ENCODE results near the gene MEG3.

The MEG3 gene

DNA sequence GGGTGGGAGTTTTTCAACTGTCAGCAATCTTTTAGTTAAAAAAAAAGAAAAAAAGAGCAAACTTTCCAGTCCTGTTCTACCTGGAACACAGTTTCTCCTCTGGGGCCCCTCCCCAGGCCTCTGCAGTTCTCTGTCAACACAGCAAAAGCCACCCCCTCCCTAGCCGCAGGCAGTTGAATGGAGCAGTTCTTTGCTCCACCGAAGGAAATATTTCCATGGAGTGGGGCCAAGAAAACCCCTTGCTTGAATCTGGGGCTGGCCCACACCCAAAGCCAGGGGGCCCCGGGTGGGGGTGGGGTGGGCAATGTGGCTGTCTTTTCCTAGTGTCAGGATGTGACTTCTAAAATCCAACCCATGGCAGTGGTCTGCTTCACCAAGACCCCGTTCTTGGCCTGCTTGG, 5.0 kb upstream of the MEG3 start:
- DNase-seq (ENCODE audit: extremely low spot score): no peak
- ChIA-PET POLR2A (no interaction called here), CTCF (interaction anchor here (0.7 kb wide), 1 partner anchor 7 kb away, joined by 3 read pairs; no protein-coding TSS in a partner anchor)
- no peak for TF ChIP-seq PKNOX1 (IDR thresholded peaks at IDR 0.05)
- no peak for TF ChIP-seq ARNT (IDR thresholded peaks at IDR 0.05)
- no peak for TF ChIP-seq FOXA1 (IDR thresholded peaks at IDR 0.05)
- TF ChIP-seq ELF4 (IDR thresholded peaks at IDR 0.05): no peak
- no peak for TF ChIP-seq CTBP1 (IDR thresholded peaks at IDR 0.05; ENCODE audit: borderline replicate concordance)

GRCh38 chr14:100822013-100822412, 3.9 kb upstream of the MEG3 start:
- CTCF ChIA-PET: no interaction called here
- DNase-seq (ENCODE audit: extremely low spot score): no peak
- no peak for TF ChIP-seq FOXM1 (IDR thresholded peaks at IDR 0.05; ENCODE audit: borderline replicate concordance)
- TF ChIP-seq PKNOX1 (IDR thresholded peaks at IDR 0.05): no peak
- TF ChIP-seq SP1 (IDR thresholded peaks at IDR 0.05): no peak
- TF ChIP-seq ZNF384 (IDR thresholded peaks at IDR 0.05): no peak
- no peak for TF ChIP-seq FOXA1 (IDR thresholded peaks at IDR 0.05)
- TF ChIP-seq FOXK2 (IDR thresholded peaks at IDR 0.05): no peak
- TF ChIP-seq ARNT (IDR thresholded peaks at IDR 0.05): no peak
- TF ChIP-seq SUZ12 (IDR thresholded peaks at IDR 0.05): no peak
- no peak for TF ChIP-seq LEF1 (IDR thresholded peaks at IDR 0.05; ENCODE audit: borderline replicate concordance)
- TF ChIP-seq HDGF (IDR thresholded peaks at IDR 0.05; ENCODE audit: borderline replicate concordance): no peak
- no peak for TF ChIP-seq TARDBP (IDR thresholded peaks at IDR 0.05)
- TF ChIP-seq NFRKB (IDR thresholded peaks at IDR 0.05): no peak
- TF ChIP-seq ELF4 (IDR thresholded peaks at IDR 0.05): no peak
- no peak for TF ChIP-seq BHLHE40 (IDR thresholded peaks at IDR 0.05; ENCODE audit: borderline replicate concordance)
- no peak for TF ChIP-seq L3MBTL2 (conservative IDR thresholded peaks at IDR 0.05)
- TF ChIP-seq CTBP1 (IDR thresholded peaks at IDR 0.05; ENCODE audit: borderline replicate concordance): no peak
- POLR2A ChIA-PET: interaction anchor here (1.5 kb wide), 1 partner anchor 10 kb away, joined by 3 read pairs; no protein-coding TSS in a partner anchor

DNA sequence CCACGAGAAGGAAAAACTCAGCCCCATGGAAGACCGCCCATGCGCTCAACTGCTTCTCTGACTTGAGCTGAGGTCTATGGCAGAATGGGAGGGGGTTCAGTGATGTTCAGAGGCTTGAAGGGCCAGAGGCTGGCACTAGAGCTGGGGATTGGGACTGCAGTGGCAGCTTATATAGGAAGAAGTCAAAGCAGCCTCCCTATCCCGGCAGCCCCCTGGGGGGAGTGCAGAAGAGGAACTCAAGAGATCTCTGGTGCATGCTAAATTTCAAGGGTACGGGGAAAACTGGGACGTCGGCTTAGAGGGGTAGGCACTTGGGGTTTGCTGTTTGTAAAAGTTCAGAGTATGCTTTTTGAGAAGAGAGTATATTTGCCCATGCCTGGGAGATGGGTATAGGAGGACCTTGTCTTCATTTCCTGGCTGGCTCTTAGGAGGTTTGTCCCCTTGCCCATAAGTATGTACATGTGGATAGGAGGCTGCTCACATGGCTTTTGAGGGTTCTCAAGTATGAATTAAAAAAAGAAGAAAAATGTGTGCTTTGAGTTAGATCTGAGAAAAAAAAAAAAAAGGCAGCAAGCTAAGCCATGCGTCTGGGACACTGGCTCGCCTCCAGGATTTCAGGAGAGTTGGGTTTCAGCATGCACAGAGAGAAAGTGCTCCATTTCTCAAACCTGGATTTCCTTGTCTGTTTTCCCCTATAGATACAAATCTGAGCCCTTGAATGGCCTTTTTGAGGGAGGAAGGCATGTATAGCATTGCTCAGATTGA, 3.2 kb upstream of the MEG3 start:
- POLR2A ChIA-PET: interaction anchor here (1.5 kb wide), 1 partner anchor 10 kb away, joined by 3 read pairs; no protein-coding TSS in a partner anchor
- TF ChIP-seq TARDBP (IDR thresholded peaks at IDR 0.05) (no peak), L3MBTL2 (conservative IDR thresholded peaks at IDR 0.05) (no peak), FOXA1 (IDR thresholded peaks at IDR 0.05) (no peak), NFRKB (IDR thresholded peaks at IDR 0.05) (no peak), CTBP1 (IDR thresholded peaks at IDR 0.05; ENCODE audit: borderline replicate concordance) (no peak), HDGF (IDR thresholded peaks at IDR 0.05; ENCODE audit: borderline replicate concordance) (no peak), LEF1 (IDR thresholded peaks at IDR 0.05; ENCODE audit: borderline replicate concordance) (no peak), SP1 (IDR thresholded peaks at IDR 0.05) (no peak), BHLHE40 (IDR thresholded peaks at IDR 0.05; ENCODE audit: borderline replicate concordance) (no peak), ZNF384 (IDR thresholded peaks at IDR 0.05) (no peak), ARNT (IDR thresholded peaks at IDR 0.05) (no peak), ELF4 (IDR thresholded peaks at IDR 0.05) (no peak), FOXM1 (IDR thresholded peaks at IDR 0.05; ENCODE audit: borderline replicate concordance) (no peak), PKNOX1 (IDR thresholded peaks at IDR 0.05) (no peak), SUZ12 (IDR thresholded peaks at IDR 0.05) (no peak), FOXK2 (IDR thresholded peaks at IDR 0.05) (no peak)
- no peak for DNase-seq (ENCODE audit: extremely low spot score)
- CTCF ChIA-PET: no interaction called here

DNA sequence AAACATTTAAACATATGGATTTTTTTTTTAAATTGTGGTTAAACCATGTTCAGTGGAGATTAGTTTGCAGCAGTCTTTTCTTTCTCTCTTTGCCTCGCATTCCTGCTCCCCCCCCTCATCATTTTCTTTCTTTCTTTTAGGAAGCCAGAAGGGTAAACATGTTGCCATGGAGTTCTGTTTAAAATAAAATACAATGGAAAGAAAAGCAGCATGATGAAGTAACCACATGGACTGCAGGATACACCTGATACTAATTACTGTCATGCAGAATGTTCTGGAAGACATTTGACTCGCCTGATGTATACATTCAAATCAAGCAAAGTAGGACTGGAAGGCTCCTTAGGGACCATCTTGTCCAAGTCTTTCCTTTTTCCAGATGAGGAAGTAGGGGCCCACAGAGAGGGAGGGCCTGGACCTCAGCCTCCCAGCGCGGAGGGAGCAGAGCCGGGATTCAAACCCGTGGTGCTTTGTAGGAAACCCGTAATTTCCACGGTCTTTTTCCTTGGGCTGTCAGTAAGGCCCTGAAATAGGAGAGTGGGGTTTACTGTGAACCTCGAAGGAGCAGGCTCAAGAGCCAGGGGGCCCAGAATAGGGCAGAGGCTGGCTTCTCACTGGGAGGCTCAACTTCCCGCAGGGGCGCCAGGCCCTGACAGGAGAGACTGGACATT, 2.4 kb upstream of the MEG3 start:
- TF ChIP-seq L3MBTL2 (conservative IDR thresholded peaks at IDR 0.05) (no peak), FOXM1 (IDR thresholded peaks at IDR 0.05; ENCODE audit: borderline replicate concordance) (no peak), ARNT (IDR thresholded peaks at IDR 0.05) (no peak), LEF1 (IDR thresholded peaks at IDR 0.05; ENCODE audit: borderline replicate concordance) (no peak), SP1 (IDR thresholded peaks at IDR 0.05) (no peak), TARDBP (IDR thresholded peaks at IDR 0.05) (no peak), ZNF384 (IDR thresholded peaks at IDR 0.05) (no peak), BHLHE40 (IDR thresholded peaks at IDR 0.05; ENCODE audit: borderline replicate concordance) (no peak)

GRCh38 chr14:100824091-100824551, 1.8 kb upstream of the MEG3 start:
- TF ChIP-seq L3MBTL2 (conservative IDR thresholded peaks at IDR 0.05) (no peak), BHLHE40 (IDR thresholded peaks at IDR 0.05; ENCODE audit: borderline replicate concordance) (no peak), FOXA1 (IDR thresholded peaks at IDR 0.05) (no peak), SUZ12 (IDR thresholded peaks at IDR 0.05) (no peak), LEF1 (IDR thresholded peaks at IDR 0.05; ENCODE audit: borderline replicate concordance) (no peak), ELF4 (IDR thresholded peaks at IDR 0.05) (no peak), NFRKB (IDR thresholded peaks at IDR 0.05) (no peak), ARNT (IDR thresholded peaks at IDR 0.05) (no peak), FOXK2 (IDR thresholded peaks at IDR 0.05) (no peak)
- DNase-seq (ENCODE audit: extremely low spot score): no peak
- POLR2A ChIA-PET: no interaction called here
- CTCF ChIA-PET: no interaction called here

More for the DNA sequence above, 2.4 kb upstream of the MEG3 start:
- POLR2A ChIA-PET: no interaction called here
- CTCF ChIA-PET: no interaction called here
- DNase-seq (ENCODE audit: extremely low spot score): no peak

Data from HEK293T (cell line).